ENCODE measurements around the gene EPHB1.

DNA sequence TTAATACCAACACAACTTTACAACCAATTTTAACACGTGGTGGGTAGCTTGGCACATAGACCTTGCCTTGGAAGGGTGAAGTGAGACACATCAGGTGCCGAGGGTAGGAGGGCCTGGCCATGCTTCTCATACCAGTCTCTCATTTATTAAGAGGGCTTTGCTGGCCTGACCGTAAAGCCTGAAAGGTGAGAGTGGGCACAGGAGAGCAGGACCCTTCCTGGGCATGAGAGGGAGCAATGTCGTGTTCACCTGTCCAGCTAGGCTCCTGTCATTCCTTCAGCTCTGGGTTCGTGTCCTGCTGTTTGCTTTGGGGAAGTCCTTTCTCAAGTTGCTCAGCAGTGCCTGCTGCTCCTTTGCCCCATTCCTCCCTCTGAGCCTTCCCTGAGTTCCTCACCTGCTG lies 294.4 kb downstream of the EPHB1 start:
- TF ChIP-seq CTCF (IDR thresholded peaks at IDR 0.05; ENCODE audit: low read depth, low read length, missing input control) (no peak), TAF1 (conservative IDR thresholded peaks at IDR 0.05) (no peak), MAX (IDR thresholded peaks at IDR 0.05) (no peak), YY1 (IDR thresholded peaks at IDR 0.05) (no peak), EGR1 (IDR thresholded peaks at IDR 0.05; ENCODE audit: low read depth in 2 of 2) (no peak), SP1 (IDR thresholded peaks at IDR 0.05) (no peak), RAD21 (IDR thresholded peaks at IDR 0.05) (no peak), JUND (IDR thresholded peaks at IDR 0.05) (no peak), HNF4A (conservative IDR thresholded peaks at IDR 0.05) (no peak)
- TF ChIP-seq, protein P1, sequence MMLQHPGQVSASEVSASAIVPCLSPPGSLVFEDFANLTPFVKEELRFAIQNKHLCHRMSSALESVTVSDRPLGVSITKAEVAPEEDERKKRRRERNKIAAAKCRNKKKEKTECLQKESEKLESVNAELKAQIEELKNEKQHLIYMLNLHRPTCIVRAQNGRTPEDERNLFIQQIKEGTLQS (IDR thresholded peaks at IDR 0.05), result no peak
- TF ChIP-seq, protein P2, sequence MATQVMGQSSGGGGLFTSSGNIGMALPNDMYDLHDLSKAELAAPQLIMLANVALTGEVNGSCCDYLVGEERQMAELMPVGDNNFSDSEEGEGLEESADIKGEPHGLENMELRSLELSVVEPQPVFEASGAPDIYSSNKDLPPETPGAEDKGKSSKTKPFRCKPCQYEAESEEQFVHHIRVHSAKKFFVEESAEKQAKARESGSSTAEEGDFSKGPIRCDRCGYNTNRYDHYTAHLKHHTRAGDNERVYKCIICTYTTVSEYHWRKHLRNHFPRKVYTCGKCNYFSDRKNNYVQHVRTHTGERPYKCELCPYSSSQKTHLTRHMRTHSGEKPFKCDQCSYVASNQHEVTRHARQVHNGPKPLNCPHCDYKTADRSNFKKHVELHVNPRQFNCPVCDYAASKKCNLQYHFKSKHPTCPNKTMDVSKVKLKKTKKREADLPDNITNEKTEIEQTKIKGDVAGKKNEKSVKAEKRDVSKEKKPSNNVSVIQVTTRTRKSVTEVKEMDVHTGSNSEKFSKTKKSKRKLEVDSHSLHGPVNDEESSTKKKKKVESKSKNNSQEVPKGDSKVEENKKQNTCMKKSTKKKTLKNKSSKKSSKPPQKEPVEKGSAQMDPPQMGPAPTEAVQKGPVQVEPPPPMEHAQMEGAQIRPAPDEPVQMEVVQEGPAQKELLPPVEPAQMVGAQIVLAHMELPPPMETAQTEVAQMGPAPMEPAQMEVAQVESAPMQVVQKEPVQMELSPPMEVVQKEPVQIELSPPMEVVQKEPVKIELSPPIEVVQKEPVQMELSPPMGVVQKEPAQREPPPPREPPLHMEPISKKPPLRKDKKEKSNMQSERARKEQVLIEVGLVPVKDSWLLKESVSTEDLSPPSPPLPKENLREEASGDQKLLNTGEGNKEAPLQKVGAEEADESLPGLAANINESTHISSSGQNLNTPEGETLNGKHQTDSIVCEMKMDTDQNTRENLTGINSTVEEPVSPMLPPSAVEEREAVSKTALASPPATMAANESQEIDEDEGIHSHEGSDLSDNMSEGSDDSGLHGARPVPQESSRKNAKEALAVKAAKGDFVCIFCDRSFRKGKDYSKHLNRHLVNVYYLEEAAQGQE (IDR thresholded peaks at IDR 0.05), result no peak
